Kidney capillary endothelial cell (primary cell): ENCODE measurements around the gene TRIM72.
"Not testable (repeated sequence)": the region's sequence is repeated elsewhere in the genome, so short reads cannot be mapped to it uniquely, and the experiment has no call there.

Source experiments
- DNase-seq: peaks from one replicate; pipeline ENCODE4 v3.0.0-alpha.2; 2018; ENCODE audit warnings: low spot score

TRIM72 gene, protein sequence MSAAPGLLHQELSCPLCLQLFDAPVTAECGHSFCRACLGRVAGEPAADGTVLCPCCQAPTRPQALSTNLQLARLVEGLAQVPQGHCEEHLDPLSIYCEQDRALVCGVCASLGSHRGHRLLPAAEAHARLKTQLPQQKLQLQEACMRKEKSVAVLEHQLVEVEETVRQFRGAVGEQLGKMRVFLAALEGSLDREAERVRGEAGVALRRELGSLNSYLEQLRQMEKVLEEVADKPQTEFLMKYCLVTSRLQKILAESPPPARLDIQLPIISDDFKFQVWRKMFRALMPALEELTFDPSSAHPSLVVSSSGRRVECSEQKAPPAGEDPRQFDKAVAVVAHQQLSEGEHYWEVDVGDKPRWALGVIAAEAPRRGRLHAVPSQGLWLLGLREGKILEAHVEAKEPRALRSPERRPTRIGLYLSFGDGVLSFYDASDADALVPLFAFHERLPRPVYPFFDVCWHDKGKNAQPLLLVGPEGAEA

DNA sequence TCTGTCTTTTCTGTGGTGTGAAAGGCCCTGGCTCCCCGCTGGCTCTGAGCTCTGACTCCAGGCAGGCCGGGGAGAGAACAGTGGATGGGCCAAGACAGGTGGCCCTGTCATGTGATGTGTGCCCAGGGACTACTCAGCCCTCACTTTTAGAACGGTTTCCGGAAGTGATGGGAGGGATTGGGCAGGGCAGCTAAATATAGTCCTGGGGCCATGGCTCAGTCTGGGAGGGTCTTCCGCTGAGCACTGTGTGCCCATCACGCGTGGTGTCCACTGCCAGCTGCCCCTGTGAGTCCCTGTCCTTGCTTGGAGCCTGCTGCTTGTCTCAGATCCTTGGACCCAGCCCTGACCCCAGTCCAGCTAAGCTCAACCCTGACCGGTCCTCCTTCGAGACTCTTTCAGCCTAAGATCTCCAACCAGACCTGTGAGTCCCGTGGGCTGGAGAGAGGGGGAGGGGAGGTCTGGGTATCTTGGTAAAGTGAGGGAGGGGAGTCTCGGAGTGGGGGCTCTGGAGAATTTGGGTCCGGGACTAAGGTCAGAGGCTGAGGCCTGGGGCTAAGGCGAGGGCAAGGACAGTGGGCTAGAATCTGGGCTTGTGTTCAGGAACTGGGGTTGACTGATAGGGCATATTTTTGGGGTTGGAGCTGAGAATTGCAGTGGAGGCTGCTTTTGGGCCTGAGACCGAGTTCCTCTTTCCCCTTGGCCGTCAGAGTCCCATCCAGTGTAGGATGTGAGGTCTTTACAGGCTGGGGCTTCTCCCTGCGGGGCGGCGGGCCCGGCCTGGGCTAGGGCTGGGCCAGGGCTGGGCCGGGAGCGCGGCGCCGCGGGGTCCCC lies at the start of gene TRIM72:
TSS of gene TRIM72 (plus strand) at position 243 of the 831 bp plus-strand sequence. CDS start 620 bp downstream, outside the sequence.
- DNase-seq = no peak

DNA sequence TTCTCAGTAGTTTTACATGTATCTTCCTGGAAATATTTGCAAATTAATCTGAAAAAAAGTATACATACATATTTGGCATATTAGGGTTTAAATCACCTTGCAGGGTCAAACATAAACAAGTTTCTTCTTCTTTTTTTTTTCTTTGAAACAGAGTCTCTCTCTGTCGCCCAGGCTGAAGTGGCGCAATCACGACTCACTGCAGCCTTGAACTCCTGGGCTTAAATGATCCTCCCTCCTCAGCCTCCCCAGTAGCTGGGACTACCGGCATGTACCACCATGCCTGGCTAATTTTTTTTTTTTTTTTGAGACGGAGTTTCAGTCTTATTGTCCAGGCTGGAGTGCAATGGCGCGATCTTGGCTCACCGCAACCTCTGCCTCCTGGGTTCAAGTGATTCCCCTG lies 46.6 kb upstream of the TRIM72 start:
- no peak for DNase-seq

DNA sequence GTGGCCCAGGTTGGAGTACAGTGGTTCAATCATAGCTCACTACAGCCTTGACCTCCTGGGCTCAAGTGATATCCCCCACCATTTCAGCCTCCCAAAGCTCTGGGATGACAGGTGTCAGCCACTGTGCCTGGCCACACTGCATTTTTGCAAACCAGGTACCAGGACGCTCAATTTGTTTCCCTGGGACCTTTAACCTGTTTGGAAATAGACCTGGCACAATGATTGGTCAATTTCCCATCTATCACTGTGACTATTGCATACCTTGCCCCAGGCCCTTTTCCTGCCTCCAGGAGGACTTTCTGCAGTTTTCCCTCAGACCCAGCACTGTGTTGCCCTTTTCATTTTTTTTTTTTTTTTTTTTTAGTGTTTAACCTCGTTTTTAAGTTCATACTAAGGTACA lies 45.1 kb upstream of the TRIM72 start:
- DNase-seq = no peak

DNA sequence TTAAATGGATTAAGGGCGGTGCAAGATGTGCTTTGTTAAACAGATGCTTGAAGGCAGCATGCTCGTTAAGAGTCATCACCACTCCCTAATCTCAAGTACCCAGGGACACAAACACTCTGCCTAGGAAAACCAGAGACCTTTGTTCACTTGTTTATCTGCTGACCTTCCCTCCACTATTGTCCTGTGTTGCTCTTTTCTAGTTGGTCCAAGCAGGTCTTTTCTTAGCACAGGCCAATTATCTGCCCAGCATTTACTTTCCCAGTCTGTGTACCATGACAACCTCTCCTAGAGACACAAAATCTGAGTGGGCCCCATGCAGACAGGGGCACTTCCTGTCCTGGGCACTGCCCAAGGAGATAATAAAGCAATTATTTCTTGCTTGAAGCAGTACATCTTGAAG lies 43.9 kb upstream of the TRIM72 start:
- DNase-seq = not testable (repeated sequence)

DNA sequence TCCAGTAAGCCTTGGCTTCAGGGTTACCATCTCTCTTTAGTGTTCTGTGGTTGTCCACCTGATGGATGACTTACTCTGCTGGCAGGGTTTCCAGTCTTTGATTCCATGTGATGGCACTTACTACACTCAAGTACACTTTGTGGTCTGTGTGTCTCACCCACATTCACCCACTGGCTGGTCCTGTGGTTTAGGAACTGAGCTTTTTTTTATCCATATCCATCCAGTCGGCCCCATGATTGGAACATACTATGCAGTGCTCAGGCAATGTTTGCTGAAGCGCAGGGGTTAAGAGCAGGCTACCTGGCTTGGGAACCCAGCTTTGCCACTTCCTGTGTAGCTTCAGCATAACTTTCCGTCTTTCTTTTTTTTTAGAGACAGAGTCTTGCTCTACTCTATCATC lies 36.8 kb upstream of the TRIM72 start:
- no peak for DNase-seq

DNA sequence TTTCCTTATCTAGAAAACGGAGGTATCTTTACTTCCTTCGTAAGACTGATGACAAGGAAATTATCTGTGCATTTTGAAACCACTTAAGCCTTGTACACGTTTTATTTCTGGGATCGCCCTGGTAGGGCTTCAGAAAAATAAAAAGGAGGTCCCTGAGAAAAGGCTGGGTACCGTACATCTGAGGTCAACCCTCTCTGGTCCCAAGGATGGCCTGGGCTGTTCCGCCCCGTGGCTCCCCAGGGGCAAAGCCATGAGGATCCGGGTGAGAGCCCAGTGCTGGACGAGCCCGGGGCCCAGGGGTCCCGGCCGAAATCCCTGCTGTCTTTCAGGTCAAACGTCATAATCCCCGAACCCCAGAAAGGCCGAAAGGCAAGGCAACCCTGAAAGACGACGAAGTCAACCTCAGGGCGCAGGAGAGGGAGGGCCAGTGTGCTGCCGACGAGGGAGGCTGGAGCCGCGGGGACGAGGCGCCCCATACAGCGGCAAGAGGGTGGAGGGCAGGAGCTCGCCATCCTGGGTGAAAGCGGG lies 34.6 kb upstream of the TRIM72 start:
- no peak for DNase-seq

DNA sequence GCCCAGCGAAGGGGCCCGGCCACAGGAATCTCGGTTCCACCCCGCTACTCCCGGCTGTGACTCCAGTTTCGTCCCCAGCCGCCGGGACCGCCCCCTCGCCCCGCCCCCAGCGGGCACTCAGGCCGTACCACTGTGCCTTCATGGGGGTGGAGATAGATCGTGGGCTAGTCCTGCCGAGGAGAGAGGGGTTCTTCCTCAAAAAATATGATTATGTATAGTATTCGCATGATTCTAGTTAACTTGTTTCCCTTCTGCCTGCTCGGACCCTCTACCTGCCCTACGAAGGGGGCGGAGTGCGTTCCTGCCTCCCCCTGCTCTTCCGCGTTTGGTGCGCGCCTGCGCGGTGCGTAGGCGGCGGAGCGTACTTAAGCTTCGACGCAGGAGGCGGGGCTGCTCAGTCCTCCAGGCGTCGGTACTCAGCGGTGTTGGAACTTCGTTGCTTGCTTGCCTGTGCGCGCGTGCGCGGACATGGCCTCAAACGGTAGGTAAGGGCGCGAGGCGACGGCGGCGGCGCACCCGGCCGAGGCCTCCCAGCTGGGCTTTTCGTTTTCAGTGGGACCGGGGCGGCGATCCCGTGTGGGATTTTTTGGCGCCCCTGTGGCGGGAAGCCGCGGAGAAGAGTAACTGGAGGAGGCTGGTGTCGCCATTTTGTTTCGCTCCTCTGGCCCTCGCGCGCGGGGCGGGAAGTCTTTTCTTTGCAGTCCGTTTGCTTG lies 34.0 kb upstream of the TRIM72 start, which contains the start of gene FUS:
TSS of gene FUS (plus strand) at position 393 of the 713 bp plus-strand sequence. CDS start at position 469, 76 bp downstream.
- peak; percentile 82 for DNase-seq

DNA sequence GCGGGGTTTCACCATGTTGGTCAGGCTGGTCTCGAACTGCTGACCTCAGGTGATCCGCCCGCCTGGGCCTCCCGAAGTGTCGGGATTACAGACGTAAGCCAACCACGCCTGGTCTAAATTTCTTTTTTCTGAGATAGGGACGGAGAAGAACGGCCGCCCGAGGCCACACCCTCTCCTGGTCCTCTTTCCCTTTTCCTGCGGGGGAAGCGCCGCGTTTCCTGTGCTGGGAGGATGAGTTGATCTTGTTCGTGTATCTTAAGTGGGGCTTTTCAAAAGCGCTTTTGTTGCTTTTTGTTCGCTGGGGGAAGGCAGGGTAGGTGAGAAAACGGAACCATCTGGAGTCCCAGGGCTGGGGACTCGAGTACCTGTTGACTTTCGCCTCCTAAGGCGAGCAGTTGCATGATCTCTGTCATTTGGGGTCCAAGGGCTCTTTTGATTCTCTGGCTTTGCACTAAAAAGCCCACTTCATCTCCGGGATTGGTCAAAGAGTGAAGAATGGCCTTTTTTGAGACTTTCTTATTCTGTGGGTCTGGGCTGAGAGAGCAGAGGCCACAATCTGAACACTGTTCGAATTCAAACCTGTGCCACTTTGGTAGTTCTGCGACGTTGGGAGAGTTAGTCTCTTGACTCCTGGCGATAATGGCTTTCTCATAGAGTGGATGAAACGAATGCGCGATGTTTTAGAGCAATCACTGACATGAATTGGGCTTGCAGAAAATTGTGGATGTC lies 32.7 kb upstream of the TRIM72 start:
- DNase-seq = no peak

DNA sequence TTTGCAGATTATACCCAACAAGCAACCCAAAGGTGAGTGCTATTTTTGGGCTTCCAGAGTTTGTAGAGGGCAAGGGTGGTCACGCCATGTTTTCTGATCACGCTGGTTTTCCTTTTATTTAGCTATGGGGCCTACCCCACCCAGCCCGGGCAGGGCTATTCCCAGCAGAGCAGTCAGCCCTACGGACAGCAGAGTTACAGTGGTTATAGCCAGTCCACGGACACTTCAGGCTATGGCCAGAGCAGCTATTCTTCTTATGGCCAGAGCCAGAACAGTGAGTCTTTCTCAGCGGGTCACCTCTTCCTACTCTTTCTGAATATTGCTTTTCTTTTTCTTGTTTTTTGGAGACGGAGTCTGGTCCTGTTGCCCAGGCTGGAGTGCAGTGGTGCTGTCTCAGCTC lies 31.5 kb upstream of the TRIM72 start:
- no peak for DNase-seq

DNA sequence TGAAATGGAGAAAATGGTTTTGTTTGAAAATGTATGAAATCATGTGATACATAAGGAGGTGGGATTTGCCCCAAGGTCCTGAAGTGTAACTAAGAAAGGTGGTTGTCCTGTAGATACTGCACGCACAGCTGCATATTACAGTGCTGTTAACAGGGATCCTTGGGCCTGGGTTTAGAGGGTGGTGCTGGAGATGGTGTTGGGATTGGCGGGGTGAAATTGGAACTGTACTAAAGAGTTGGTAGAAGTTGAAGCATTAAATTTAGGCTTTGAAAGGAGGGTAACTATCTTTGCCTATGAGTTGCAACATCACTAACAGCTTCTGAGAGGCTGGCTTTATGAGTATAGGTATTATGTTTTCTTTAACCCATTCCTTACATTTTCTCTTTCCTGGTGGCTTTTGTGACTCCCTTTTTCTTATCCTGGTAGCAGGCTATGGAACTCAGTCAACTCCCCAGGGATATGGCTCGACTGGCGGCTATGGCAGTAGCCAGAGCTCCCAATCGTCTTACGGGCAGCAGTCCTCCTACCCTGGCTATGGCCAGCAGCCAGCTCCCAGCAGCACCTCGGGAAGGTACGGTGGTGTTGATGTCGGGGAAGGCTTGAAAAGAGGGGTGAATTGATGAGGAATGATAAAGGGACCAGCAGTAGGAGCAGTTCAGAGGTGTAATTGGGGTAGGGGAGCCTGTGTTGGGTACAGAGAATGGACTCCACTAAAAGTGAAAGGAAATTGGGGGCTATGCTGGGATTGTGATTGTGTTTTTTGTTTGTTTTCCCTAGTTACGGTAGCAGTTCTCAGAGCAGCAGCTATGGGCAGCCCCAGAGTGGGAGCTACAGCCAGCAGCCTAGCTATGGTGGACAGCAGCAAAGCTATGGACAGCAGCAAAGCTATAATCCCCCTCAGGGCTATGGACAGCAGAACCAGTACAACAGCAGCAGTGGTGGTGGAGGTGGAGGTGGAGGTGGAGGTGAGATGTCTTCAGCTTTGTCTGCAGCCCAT lies 30.2 kb upstream of the TRIM72 start:
- no peak for DNase-seq

DNA sequence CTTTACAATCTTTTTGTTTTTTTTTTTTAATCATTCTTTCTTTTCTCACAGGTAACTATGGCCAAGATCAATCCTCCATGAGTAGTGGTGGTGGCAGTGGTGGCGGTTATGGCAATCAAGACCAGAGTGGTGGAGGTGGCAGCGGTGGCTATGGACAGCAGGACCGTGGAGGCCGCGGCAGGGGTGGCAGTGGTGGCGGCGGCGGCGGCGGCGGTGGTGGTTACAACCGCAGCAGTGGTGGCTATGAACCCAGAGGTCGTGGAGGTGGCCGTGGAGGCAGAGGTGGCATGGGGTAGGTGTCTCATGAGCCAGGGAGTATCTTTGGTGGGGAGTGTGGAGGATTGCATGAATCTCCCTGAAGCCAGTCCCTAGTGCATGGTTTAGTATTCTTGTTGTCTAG lies 29.0 kb upstream of the TRIM72 start:
- DNase-seq = no peak

DNA sequence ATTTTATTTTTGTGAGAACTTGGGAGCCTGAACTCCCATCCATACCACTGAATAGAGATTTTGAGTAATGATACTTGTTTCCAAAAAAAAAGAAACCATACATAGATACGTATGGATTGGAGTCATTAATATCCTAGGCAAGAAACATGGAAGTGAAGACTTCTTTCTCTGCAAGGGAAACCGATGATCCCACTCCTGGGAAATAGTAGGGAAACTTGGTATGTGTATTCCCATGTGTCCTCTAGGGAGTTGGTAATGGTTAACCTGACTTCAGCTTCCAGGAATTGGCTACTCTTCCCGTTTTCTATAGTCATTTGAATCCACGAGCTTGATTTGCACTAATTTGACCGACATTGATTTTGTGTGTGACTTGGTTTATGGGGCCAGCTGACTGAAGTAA lies 28.6 kb upstream of the TRIM72 start:
- no peak for DNase-seq

DNA sequence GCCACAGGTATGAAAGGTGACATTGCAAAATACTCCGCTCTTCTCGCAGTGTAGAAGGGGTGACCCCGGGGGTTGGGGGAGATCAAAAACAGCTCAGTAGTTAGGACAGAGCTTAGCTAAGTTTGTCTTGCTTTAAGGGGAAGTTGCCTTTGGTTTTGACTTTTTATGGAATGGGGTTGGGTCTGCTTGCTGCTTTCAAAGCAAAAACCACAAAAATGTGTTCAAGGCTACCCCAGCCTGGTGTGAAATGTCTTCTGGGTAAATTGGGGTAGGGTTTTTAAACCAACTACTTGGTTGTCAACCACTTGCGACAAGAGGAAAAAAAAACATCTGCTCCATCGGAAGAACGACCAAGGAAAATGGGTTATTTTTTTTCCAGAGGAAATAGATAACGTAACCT lies 27.7 kb upstream of the TRIM72 start:
- DNase-seq = no peak

DNA sequence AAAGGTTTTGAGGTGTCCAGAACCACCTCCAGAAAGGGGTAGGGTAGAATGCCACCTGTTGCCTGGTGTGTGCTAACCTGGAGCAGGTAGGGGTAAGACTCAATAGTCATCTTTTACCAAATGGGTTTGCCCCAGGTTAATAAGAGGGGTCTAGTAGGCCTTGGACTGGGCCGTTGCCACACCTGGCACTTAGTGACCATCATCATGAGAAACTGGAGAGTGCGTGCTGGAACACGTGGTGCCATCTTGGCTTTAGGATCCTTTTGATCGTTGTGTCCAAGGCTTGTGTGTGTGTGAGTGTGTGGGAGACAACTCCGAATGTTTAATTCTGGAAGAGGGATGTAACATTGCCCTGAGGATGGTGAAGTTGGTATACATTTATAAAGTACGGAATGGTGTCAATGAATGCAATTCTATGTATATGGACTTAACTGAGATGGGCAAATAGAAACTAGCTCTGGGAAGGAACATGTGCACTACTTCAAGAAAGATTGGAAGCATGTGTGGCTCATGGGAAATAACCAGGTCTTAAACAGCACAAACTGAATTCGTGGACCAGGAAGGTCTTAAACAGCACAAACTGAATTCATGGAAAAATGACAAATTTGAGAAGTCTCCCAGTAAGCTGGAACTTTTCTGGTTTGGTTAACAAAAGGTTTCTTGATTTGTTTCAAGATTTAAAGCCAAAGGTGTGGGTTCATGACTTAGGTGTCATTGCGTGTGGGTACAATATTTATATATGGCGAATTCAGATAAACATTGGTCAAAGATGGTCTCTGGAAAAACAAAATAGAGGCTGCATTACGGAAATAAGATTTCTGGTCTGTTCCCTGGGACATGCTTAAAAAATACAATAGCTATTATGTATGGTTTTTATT lies 26.8 kb upstream of the TRIM72 start:
- DNase-seq = no peak

DNA sequence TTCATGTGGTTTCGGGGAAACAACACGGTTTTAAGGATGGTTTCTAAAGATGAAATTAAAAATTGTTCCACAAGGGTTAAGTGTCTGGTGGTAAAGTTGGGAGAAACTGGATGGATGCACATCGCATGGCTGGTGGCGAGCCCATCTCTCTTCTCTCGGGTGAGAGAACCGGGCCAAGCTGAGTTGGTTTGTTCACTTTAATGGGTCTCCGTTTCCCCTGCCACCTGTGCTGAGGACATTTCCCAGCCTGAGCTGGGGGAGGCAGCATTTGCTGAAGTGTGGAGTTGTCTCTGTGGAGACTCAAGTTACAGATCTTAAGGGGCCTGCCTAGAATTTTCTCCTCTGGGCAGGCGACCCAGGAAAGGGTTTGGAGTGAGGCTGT lies 26.1 kb upstream of the TRIM72 start:
- DNase-seq = no peak

DNA sequence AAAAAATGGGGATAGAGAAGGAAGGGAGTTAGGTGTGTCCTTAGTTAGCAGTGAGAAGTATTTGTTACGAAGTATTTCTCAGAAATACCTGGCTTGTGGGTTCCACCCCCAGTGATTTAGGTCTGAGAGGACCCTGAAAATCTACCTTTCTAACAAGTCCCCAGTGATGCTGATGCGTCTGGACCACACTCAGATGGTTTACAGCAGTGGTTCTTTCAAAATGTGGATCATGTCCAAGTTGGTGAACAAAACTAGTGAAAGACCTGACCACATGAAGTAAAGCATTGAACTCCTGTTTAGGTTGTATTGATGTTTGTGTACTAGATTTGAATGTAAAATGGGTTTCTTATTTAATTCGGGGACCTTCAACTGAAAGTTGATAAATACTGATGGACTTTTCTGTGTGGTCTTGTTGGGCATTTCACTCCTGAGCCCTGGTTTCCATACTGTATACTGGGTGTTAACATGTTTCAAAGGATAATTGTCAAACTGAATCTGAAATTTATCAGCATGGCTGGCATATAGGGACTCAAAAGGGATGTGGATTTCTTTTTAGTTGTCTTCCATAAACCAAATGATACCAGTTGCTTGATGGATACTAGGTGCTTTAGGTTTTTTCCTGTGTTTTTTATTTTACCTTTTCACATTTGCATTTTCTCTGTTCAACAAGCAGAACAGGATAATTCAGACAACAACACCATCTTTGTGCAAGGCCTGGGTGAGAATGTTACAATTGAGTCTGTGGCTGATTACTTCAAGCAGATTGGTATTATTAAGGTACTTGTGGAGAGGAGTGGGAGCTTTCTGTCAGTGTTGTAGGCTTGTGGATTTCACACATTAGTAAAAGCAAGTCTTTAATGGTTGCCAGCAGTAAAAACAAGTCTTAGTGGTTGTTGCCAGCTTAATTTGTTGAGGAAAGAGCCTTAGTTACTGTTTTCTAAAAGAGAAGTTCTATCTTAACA lies 25.2 kb upstream of the TRIM72 start:
- no peak for DNase-seq

DNA sequence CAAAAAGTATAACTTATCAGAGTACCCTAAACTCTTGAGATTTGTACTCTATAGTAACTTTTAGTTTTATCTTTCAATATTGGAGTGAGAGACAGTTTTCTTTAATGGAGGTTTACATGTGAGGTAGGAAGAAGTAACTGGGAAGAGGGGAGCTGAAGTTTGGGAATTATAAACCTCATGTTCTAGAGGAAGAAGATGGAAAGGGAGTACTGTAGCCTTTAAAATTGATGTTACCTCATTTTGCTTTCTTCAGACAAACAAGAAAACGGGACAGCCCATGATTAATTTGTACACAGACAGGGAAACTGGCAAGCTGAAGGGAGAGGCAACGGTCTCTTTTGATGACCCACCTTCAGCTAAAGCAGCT lies 24.5 kb upstream of the TRIM72 start:
- DNase-seq = no peak

DNA sequence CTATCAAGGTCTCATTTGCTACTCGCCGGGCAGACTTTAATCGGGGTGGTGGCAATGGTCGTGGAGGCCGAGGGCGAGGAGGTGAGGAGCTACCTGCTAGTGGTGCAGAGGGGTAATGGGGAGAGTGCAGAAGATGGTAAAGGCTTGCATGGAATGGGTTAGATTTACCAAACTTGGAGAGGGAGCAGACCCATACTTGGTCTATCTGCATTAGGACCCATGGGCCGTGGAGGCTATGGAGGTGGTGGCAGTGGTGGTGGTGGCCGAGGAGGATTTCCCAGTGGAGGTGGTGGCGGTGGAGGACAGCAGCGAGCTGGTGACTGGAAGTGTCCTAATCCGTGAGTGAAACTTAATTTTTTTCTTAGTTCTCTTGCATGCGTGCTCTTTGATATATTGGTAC lies 23.9 kb upstream of the TRIM72 start:
- no peak for DNase-seq
